ENCODE data around the gene C11orf68.

The C11orf68 gene

DNA sequence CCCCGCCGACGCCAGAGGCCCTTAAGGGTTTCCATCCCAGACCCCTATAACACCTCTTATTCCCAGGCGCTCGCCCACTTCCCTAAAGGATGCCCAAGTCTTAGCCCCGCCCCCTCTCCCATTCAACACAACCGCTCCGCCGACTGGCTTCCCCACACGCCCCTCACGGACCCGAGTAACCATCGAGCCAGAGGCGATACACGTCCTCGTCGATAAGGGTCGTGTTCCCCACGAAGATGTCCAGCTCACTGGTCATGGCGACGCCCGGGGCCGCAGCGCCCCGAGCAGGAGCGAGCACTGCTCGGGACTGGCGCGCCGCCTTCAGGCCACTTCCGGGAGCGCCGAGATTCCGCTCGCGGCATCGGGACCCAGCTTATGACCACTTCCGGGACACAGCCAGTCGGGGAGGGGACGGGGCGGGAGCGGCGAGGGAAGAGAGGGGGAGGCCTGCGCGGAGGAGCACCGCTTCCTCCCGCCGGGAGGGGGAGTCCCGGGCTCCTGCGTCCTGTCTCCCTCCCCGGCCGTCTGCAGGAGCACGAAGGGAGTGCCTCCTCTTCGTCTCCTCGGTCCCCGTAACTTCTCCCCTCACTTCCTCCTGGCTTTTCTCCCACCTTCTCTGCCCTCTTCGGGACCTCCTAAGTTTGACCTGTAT lies 30.6 kb downstream of the C11orf68 start, which contains the start of gene FIBP:
Gene FIBP, minus strand, starts transcription at position 309 of the 652 bp plus-strand sequence. Its CDS starts 53 bp downstream, at position 256.
- DNase-seq (ENCODE audit: low read depth, low spot score), result peak; percentile 99
- in situ Hi-C loops (cut with HindIII; ENCODE audit: low sequenced_read_pairs), result no loop called here
- TF ChIP-seq, protein P1, sequence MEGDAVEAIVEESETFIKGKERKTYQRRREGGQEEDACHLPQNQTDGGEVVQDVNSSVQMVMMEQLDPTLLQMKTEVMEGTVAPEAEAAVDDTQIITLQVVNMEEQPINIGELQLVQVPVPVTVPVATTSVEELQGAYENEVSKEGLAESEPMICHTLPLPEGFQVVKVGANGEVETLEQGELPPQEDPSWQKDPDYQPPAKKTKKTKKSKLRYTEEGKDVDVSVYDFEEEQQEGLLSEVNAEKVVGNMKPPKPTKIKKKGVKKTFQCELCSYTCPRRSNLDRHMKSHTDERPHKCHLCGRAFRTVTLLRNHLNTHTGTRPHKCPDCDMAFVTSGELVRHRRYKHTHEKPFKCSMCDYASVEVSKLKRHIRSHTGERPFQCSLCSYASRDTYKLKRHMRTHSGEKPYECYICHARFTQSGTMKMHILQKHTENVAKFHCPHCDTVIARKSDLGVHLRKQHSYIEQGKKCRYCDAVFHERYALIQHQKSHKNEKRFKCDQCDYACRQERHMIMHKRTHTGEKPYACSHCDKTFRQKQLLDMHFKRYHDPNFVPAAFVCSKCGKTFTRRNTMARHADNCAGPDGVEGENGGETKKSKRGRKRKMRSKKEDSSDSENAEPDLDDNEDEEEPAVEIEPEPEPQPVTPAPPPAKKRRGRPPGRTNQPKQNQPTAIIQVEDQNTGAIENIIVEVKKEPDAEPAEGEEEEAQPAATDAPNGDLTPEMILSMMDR (IDR thresholded peaks at IDR 0.05; ENCODE audit: low read depth, low read length), result peak; percentile 77
- peak within 1 kb of the TSS; percentile 65 for H3K4me3 ChIP-seq (ENCODE audit: low read depth, low read length)

DNA sequence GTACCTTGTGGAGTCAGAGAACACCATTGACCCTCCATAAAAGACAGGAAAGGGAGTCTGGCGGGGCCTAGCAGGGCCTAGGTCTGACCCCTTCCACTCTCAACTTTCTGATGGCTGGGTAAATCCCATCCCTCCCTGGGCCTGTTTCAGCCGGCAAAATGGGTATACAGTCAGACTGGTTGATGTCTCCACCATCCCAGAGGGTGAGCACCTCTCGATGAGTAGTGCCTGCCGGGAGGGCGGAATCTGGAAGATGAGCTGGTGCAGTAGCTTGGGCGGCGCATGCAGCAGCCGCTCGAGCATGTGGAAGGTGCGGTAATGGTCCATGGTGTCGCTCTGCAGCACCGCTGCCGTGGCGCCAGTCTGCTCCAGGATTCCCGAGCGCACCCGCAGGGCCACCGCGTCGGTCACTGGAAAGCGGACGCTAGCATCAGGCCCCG lies 31.1 kb downstream of the C11orf68 start:
- in situ Hi-C loops (cut with HindIII; ENCODE audit: low sequenced_read_pairs), result no loop called here
- no peak for DNase-seq (ENCODE audit: low read depth, low spot score)
- TF ChIP-seq, protein P1 (IDR thresholded peaks at IDR 0.05; ENCODE audit: low read depth, low read length), result no peak
- peak overlapping the region; percentile 65 for H3K4me3 ChIP-seq (ENCODE audit: low read depth, low read length)

DNA sequence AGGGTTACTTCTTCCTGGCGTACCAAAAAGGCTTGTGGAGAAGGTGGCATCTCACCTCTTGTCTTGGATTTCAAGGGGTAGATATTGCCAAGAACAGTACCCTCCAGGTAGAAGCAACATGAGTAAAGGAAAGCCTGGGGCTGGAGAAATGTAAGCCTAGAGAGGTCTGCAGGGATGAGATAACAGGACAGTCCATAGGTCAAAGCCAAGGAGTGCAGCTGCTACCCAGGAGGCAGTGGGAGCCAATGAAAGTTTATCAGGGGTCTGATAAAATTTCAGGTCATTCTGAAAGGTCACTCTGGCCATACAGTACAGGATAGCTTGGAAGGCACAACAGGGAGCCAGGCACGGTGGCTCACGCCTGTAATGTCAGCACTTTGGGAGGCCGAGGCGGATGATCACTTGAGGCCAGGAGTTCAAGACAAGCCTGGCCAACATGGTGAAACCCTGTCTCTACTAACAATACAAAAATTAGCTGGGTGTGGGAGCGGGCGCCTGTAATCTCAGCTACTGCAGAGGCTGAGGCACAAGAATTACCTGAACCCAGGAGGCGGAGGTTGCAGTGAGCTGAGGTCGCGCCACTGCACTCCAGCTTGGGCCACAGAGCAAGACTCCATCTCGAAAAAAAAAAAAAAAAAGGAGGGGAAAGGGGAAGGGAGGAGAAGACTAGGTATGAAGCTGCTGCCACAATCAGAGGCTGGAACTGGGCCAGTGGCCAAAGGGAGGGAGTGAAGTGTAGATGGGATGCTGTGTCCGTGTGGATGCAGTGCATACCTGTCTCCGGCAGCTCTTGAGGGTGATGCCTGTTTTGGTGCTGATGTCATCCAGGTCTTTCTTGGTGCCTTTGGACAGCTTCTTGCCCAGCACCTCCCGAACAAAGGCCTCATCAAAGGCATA lies 31.8 kb downstream of the C11orf68 start:
- in situ Hi-C loops (cut with HindIII; ENCODE audit: low sequenced_read_pairs), result no loop called here
- peak overlapping the region; percentile 65 for H3K4me3 ChIP-seq (ENCODE audit: low read depth, low read length)
- TF ChIP-seq, protein P1 (IDR thresholded peaks at IDR 0.05; ENCODE audit: low read depth, low read length), result no peak
- DNase-seq (ENCODE audit: low read depth, low spot score), result no peak

DNA sequence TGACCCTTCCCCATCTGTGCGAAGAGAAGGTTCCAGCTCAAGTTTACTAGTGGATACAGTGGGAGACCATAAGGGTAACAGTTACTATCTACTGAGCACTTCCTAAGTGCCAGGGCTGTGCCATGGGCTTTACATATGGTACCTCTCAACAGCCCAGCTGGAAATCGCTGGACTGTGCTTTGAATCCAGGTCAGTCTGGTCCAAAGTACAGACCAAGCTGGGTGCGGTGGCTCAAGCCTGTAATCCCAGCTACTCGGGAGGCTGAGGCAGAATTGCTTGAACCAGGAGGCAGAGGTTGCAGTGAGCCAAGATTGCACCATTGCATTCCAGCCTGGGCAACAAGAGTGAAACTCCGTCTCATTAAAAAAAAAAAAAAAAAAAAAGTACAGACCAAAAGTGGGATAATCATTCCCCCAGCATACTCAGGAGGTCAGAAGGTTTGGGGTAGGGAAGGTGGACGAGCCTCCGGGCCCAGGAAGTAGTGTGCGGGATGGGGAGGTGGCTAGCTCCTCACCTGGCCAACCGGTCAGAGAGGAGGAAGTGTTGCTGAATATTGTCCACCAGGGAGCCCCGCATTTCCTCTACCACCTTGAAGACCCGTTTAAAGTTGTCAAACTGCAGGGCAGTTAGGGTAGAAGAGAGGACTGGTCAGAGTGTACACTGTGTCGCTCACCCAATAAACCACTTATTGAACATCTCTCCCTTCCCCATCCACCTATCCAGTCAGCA lies 32.9 kb downstream of the C11orf68 start:
- DNase-seq (ENCODE audit: low read depth, low spot score), result no peak
- TF ChIP-seq, protein P1 (IDR thresholded peaks at IDR 0.05; ENCODE audit: low read depth, low read length), result no peak
- in situ Hi-C loops (cut with HindIII; ENCODE audit: low sequenced_read_pairs), result no loop called here

DNA sequence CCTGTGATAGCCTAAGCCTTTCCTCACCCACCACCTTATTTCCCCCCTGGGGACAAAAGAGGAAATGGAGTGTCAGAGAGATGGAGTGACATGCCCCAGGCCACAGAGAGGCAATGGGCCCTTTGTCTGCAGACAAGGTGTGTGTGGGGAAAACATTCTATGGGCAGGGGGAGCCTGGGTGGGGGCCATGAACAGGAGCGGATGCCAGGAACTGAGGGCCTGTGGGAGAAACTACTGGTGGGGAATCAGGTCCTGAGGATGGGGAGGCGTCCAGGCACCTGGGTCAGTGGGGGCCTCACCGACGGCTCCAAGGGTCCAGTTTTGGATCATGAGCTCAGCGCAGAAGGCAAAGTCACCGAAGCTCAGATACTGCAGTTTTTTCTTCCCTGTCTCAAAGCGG lies 33.6 kb downstream of the C11orf68 start:
- H3K4me3 ChIP-seq (ENCODE audit: low read depth, low read length), result no peak overlapping the region
- DNase-seq (ENCODE audit: low read depth, low spot score), result no peak
- in situ Hi-C loops (cut with HindIII; ENCODE audit: low sequenced_read_pairs), result no loop called here
- TF ChIP-seq, protein P1 (IDR thresholded peaks at IDR 0.05; ENCODE audit: low read depth, low read length), result no peak

More for the DNA sequence above, 32.9 kb downstream of the C11orf68 start:
- H3K4me3 ChIP-seq (ENCODE audit: low read depth, low read length), result no peak overlapping the region

DNA sequence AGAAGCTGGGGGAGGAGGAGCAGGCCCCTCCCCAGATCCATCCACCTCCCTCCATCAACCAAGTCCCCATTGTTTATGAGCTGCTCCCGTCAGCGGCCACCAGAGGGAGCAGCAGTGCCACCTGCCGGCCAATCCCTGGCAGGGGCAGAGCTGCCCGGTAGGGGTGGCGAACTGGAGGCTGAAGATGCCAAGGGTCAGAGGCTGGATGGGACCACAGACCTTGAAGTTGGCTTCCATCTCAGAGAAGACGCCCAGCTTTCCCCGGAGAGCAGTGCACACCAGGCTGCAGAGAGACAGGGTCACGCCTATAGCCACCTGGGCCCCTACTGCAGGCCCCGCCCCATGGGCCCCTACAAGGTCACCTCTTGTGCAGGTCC lies 34.2 kb downstream of the C11orf68 start:
- peak; percentile 70 for DNase-seq (ENCODE audit: low read depth, low spot score)
- in situ Hi-C loops (cut with HindIII; ENCODE audit: low sequenced_read_pairs), result no loop called here
- TF ChIP-seq, protein P1 (IDR thresholded peaks at IDR 0.05; ENCODE audit: low read depth, low read length), result peak; percentile 100
- H3K4me3 ChIP-seq (ENCODE audit: low read depth, low read length), result no peak overlapping the region

Measured in astrocyte of the spinal cord (primary cell).